Glutamatergic neuron (in vitro differentiated cells): ENCODE measurements around the gene ARID1B. TPM values are rescaled to one million over a fixed set of nuclear protein-coding genes. Genes with fewer than 3 reads are reported as not detected.

Experiments
- DNase-seq: peaks from one replicate; pipeline ENCODE4 v3.0.0; 2022
- H3K27ac Mint-ChIP-seq: one replicate; pipeline ENCODE4 v1.8.0; 2020; ENCODE audit warnings: mild to moderate bottlenecking, mixed read lengths, inconsistent platforms; ENCODE audit not compliant: unreplicated experiment
- H3K27me3 Mint-ChIP-seq: one replicate; pipeline ENCODE4 v1.8.0; 2020; ENCODE audit warnings: mild to moderate bottlenecking, moderate library complexity, mixed read lengths, inconsistent platforms; ENCODE audit not compliant: unreplicated experiment
- H3K36me3 Mint-ChIP-seq: one replicate; pipeline ENCODE4 v1.8.0; 2020; ENCODE audit warnings: mild to moderate bottlenecking, mixed read lengths, inconsistent platforms; ENCODE audit not compliant: unreplicated experiment
- H3K4me1 Mint-ChIP-seq: one replicate; pipeline ENCODE4 v1.8.0; 2020; ENCODE audit warnings: mild to moderate bottlenecking, low read depth, mixed read lengths, inconsistent platforms; ENCODE audit not compliant: unreplicated experiment
- H3K4me3 Mint-ChIP-seq: one replicate; pipeline ENCODE4 v1.8.0; 2020; ENCODE audit warnings: mild to moderate bottlenecking, mixed read lengths, inconsistent platforms; ENCODE audit not compliant: unreplicated experiment
- H3K9me3 Mint-ChIP-seq: one replicate; pipeline ENCODE4 v1.8.0; 2020; ENCODE audit warnings: mild to moderate bottlenecking, moderate library complexity, mixed read lengths, inconsistent platforms; ENCODE audit not compliant: unreplicated experiment
- total RNA-seq: library from RNA; stranded (reverse); fragmentation: NEBNext Ultra II Directional; extraction: Animal tissue kit (Norgen Biotek cat#: 25700); gene quantifications from one replicate; pipeline ENCODE4 v1.2.1, GENCODE V29; 2021; ENCODE audit not compliant: unreplicated experiment
- TF ChIP-seq, protein P1 (sequence below): fragments of 200-600 bp; sonication (generic); IDR thresholded peaks from one replicate; pipeline ENCODE4 v1.5.0; 2021; ENCODE audit not compliant: partially characterized antibody, unreplicated experiment

The ARID1B gene
- total RNA-seq, 1 donor from 2014 or later = 202 TPM

DNA sequence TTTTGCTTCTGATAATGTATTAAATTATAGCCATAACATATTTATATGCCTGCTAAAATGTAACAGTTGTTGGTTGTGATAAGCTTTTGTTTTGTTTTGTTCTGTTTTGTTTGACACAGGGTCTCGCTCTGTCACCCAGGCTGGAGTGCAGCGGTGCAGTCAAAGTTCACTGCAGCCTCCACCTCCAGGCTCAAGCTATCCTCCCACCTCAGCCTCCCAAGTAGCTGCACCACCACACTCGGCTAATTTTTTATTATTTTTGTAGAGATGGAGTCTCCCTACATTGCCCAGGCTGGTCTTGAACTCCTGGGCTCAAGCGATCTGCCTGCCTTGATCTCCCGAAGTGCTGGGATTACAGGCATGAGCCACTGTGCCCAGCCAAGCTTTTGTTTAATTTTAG lies 157.8 kb downstream of the ARID1B start:
- Mint-ChIP-seq H3K27me3 (peaks cover 3% of the 10 kb centered on the region), H3K4me1 (peaks cover 21% of the 10 kb centered on the region)

DNA sequence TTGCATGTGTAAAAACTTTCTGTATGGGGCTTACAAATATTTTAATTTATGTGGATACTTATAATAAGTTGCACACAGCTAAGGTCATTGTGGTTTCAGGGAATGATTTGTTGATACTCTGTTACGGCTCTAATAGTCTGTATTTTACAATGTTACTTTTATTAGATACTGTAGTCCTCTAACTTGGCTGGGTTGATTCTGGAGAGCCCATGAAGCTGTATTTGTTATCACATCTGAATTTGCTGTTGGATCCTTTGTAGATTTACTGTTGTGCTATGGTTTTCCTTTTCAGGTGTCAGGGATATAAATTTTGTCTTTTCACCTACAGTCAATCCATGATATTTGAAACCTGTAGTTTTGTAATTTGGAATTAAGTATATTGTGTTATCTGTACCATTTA lies 161.0 kb downstream of the ARID1B start:
- DNase-seq = no peak
- TF ChIP-seq, protein P1, sequence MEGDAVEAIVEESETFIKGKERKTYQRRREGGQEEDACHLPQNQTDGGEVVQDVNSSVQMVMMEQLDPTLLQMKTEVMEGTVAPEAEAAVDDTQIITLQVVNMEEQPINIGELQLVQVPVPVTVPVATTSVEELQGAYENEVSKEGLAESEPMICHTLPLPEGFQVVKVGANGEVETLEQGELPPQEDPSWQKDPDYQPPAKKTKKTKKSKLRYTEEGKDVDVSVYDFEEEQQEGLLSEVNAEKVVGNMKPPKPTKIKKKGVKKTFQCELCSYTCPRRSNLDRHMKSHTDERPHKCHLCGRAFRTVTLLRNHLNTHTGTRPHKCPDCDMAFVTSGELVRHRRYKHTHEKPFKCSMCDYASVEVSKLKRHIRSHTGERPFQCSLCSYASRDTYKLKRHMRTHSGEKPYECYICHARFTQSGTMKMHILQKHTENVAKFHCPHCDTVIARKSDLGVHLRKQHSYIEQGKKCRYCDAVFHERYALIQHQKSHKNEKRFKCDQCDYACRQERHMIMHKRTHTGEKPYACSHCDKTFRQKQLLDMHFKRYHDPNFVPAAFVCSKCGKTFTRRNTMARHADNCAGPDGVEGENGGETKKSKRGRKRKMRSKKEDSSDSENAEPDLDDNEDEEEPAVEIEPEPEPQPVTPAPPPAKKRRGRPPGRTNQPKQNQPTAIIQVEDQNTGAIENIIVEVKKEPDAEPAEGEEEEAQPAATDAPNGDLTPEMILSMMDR = no peak
- Mint-ChIP-seq H3K9me3 (peaks cover 3% of the 10 kb centered on the region), H3K4me3 (no peak overlapping the region), H3K36me3 (no peaks in the 10 kb centered on the region), H3K27ac (no peak overlapping the region), H3K4me1 (peaks cover 21% of the 10 kb centered on the region), H3K27me3 (peaks cover 3% of the 10 kb centered on the region)

More for the DNA sequence above, 157.8 kb downstream of the ARID1B start:
- H3K4me3 Mint-ChIP-seq = no peak overlapping the region
- H3K9me3 Mint-ChIP-seq = peaks cover 3% of the 10 kb centered on the region
- no peak for DNase-seq
- TF ChIP-seq, protein P1 = no peak
- H3K36me3 Mint-ChIP-seq = no peaks in the 10 kb centered on the region
- no peak overlapping the region for H3K27ac Mint-ChIP-seq

DNA sequence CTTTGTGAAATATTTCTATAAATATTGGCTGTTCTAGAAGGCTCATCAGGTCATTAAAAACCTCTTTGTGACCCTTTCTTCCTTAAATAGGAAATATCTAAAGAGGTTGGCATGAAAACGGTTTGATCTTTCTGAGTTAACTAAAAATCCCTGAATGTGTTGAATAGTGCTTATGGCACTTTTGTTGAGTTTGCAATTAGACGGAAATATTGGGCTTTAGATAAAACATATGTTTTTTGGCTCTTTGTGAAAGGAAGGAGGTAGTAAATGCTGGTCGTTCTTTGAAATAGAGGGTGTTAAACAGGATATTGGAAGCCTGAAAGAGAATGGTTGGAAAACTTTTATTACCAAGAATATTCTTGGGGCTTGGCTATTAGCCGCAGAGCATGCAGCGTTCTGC lies 163.0 kb downstream of the ARID1B start:
- no peaks in the 10 kb centered on the region for H3K36me3 Mint-ChIP-seq
- H3K9me3 Mint-ChIP-seq = peaks cover 2% of the 10 kb centered on the region
- H3K4me1 Mint-ChIP-seq = peaks cover 19% of the 10 kb centered on the region
- TF ChIP-seq, protein P1 = no peak
- no peak overlapping the region for H3K4me3 Mint-ChIP-seq
- peaks cover 3% of the 10 kb centered on the region for H3K27me3 Mint-ChIP-seq
- no peak overlapping the region for H3K27ac Mint-ChIP-seq
- DNase-seq = no peak

DNA sequence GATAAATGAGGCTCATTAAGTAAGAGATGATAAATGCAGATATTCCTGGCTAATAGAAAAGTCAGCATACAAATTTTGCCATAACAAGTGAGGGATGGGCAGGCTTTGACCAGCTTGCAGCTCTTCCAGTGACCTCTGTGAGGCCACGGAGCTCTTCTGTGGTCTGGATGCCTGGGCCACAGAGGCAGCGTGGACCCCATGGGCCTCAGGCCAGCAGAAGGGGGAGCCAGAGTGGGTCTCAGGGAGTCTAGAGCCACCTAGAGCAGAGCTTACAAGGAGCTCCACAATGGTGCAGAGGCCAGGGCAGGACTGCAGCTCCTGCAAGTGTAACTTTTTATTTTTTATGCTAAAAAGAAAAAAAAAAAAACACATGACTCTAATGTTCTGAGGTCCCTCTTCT lies 165.1 kb downstream of the ARID1B start:
- TF ChIP-seq, protein P1 = no peak
- Mint-ChIP-seq H3K4me1 (peaks cover 28% of the 10 kb centered on the region), H3K36me3 (no peaks in the 10 kb centered on the region), H3K4me3 (no peak overlapping the region), H3K27ac (no peak overlapping the region), H3K9me3 (peaks cover 2% of the 10 kb centered on the region), H3K27me3 (no peaks in the 10 kb centered on the region)
- no peak for DNase-seq

DNA sequence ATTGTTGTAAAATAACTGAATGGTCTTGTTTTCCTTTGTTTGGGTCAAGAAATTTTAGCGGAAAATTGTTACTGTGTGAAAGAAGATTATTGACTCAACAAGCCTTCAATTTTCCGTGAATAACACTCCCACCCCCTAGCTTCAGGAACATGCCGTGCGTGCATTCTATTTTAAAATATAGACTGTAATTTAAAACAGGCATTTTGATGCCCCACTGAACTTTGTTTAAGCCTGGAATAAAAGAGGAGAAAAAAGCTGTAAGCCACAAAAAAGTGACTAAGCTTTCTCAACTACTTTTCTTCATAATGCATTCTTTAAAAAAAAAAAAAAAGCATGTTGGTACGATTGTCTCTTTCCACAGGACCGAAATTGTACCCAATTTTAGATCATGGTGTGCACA lies 166.0 kb downstream of the ARID1B start:
- Mint-ChIP-seq H3K27ac (no peak overlapping the region), H3K36me3 (no peaks in the 10 kb centered on the region), H3K4me3 (no peak overlapping the region), H3K9me3 (peaks cover 2% of the 10 kb centered on the region), H3K27me3 (no peaks in the 10 kb centered on the region), H3K4me1 (peaks cover 29% of the 10 kb centered on the region)
- TF ChIP-seq, protein P1 = no peak
- DNase-seq = no peak
